Calu3 (cell line): ENCODE results near the gene ARMH3. TPM values are rescaled to one million over a fixed set of nuclear protein-coding genes. Genes with fewer than 3 reads are reported as not detected.

ENCODE experiments used
- BruUV-seq: library from RNA; stranded (reverse); fragments of 400-500 nt; replicated peaks from 2 replicates; lab custom pipeline; 2021; lab: Mats Ljungman, UMichigan
- CTCF ChIA-PET: fragments of 300-600 bp; sonication (Branson Sonifier 250); formaldehyde crosslinking; loops from one replicate; lab custom pipeline; 2022; ENCODE audit warnings: antibody characterized with exemption; lab: Charles Lee
- DNase-seq: peaks from one replicate; pipeline ENCODE4 v3.0.0; 2022
- H3K27ac Mint-ChIP-seq: one replicate; pipeline ENCODE4 v1.8.0; 2022; ENCODE audit warnings: mixed read lengths; ENCODE audit not compliant: unreplicated experiment
- H3K27me3 Mint-ChIP-seq: one replicate; pipeline ENCODE4 v1.8.0; 2022; ENCODE audit warnings: mixed read lengths; ENCODE audit not compliant: unreplicated experiment
- H3K36me3 Mint-ChIP-seq: one replicate; pipeline ENCODE4 v1.8.0; 2022; ENCODE audit warnings: mild to moderate bottlenecking, moderate library complexity, mixed read lengths; ENCODE audit not compliant: insufficient read depth, unreplicated experiment
- H3K4me1 Mint-ChIP-seq: one replicate; pipeline ENCODE4 v1.8.0; 2022; ENCODE audit warnings: mild to moderate bottlenecking, low read depth, mixed read lengths; ENCODE audit not compliant: unreplicated experiment
- H3K4me3 Mint-ChIP-seq: one replicate; pipeline ENCODE4 v1.8.0; 2022; ENCODE audit warnings: mild to moderate bottlenecking, low read depth, moderate library complexity, mixed read lengths; ENCODE audit not compliant: unreplicated experiment
- H3K9me3 Mint-ChIP-seq: one replicate; pipeline ENCODE4 v1.8.0; 2022; ENCODE audit warnings: low read depth, mixed read lengths; ENCODE audit not compliant: unreplicated experiment
- intact Hi-C: fragments of 100-400 bp; cut with micrococcal nuclease; formaldehyde crosslinking; loops from one replicate; pipeline ENCODE4 v1.10.0; 2022; ENCODE audit not compliant: unreplicated experiment
- total RNA-seq: library from RNA; stranded (reverse); gene quantifications from 2 replicates; pipeline ENCODE4 v1.2.3, GENCODE V29; 2022
- TF ChIP-seq, protein P1 (sequence below): fragments of 200-600 bp; IDR thresholded peaks from one replicate; pipeline ENCODE4 v1.8.0; 2022; ENCODE audit warnings: antibody characterized with exemption; ENCODE audit not compliant: unreplicated experiment

Gene ARMH3
- total RNA-seq, 1 experiment from 2014 or later = 14.1 TPM

DNA sequence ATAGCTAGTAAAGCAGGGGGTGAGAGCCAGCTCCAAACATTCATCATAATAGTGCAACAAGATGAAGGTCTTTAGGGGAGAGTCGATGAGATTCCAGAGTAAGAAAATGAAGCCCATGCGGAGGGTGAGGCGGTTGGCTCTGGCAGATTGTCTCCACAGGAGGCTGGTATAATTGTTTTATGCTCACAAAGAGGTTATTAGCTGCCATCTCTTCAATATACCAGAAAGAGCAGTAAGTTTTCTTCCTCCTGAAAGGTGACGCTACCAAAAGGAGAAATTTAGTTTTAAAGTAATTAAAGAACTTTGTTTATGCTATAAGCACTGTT, 153.2 kb downstream of the ARMH3 start:
- no peaks in the 10 kb centered on the region for H3K9me3 Mint-ChIP-seq
- intact Hi-C loops = no loop called here
- TF ChIP-seq, protein P1, sequence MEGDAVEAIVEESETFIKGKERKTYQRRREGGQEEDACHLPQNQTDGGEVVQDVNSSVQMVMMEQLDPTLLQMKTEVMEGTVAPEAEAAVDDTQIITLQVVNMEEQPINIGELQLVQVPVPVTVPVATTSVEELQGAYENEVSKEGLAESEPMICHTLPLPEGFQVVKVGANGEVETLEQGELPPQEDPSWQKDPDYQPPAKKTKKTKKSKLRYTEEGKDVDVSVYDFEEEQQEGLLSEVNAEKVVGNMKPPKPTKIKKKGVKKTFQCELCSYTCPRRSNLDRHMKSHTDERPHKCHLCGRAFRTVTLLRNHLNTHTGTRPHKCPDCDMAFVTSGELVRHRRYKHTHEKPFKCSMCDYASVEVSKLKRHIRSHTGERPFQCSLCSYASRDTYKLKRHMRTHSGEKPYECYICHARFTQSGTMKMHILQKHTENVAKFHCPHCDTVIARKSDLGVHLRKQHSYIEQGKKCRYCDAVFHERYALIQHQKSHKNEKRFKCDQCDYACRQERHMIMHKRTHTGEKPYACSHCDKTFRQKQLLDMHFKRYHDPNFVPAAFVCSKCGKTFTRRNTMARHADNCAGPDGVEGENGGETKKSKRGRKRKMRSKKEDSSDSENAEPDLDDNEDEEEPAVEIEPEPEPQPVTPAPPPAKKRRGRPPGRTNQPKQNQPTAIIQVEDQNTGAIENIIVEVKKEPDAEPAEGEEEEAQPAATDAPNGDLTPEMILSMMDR = no peak
- no peaks in the 10 kb centered on the region for H3K36me3 Mint-ChIP-seq
- BruUV-seq = no TSS peak
- no peaks in the 10 kb centered on the region for H3K4me1 Mint-ChIP-seq
- no peak overlapping the region for H3K27ac Mint-ChIP-seq
- H3K4me3 Mint-ChIP-seq = no peak overlapping the region
- no peak for DNase-seq
- H3K27me3 Mint-ChIP-seq = no peaks in the 10 kb centered on the region
- CTCF ChIA-PET = no interaction called here

DNA sequence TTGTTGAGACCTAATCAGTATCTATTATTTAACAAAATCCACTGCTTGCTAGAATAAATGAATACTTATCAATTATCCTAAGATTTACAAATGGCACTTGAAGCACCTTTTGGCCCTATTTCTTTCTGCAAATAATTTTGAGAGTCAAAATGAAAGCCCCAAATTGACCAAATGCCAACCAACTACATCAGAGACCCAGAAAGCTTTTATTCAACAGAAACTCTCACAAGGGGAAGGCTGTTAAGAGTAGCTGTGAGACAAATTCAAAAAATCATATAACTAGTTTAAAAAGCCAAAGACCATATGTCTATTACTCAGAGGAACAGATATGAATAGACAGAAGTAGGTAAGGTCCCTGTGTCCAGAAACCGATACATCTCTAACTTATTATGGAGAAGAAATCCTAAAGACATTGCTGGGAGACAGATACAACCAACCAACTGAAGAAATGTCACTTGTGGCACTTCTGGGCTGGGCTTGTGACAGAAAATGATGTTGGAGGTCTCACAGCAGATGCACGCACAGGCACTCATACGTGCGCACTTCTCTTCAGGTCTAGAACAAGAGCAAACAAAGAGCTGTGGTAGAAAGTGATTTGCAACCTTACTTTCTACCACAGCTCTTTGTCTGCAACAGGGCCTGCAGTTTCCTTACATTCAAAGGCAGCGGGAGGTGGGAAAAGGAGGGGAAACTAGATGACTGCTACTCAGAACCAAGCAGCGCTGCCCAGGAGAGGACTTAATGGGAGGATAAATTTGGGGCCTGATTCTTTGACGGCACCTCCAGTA, 153.7 kb downstream of the ARMH3 start:
- TF ChIP-seq, protein P1 = no peak
- Mint-ChIP-seq H3K27me3 (no peaks in the 10 kb centered on the region), H3K4me3 (no peak overlapping the region), H3K9me3 (no peaks in the 10 kb centered on the region), H3K36me3 (no peaks in the 10 kb centered on the region), H3K4me1 (no peaks in the 10 kb centered on the region), H3K27ac (no peak overlapping the region)
- BruUV-seq = no TSS peak
- no peak for DNase-seq
- intact Hi-C loops = no loop called here
- CTCF ChIA-PET = no interaction called here

DNA sequence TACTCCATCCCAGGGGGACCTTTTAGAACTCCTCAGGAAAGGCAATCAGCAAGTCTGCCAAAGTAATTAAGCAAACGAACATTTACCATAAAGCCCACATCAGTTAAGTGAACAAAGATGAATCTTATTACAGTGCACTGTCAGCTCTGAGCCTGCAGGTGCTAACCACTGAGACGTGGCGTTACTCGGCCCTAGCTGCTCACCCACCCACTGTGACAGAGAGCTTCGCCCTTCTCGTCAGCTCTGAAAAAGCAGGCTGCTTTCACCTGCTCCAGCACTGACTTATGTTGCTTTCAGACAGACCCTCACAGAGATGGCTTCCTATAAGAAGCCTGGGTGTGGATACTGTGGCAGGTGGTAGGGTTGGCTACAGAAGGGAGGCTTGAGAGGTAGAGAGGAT, 154.6 kb downstream of the ARMH3 start:
- CTCF ChIA-PET = no interaction called here
- DNase-seq = no peak
- no TSS peak for BruUV-seq
- Mint-ChIP-seq H3K27ac (no peak overlapping the region), H3K27me3 (no peaks in the 10 kb centered on the region), H3K4me3 (no peak overlapping the region), H3K9me3 (no peaks in the 10 kb centered on the region), H3K4me1 (no peaks in the 10 kb centered on the region), H3K36me3 (no peaks in the 10 kb centered on the region)
- intact Hi-C loops = no loop called here
- TF ChIP-seq, protein P1 = no peak

DNA sequence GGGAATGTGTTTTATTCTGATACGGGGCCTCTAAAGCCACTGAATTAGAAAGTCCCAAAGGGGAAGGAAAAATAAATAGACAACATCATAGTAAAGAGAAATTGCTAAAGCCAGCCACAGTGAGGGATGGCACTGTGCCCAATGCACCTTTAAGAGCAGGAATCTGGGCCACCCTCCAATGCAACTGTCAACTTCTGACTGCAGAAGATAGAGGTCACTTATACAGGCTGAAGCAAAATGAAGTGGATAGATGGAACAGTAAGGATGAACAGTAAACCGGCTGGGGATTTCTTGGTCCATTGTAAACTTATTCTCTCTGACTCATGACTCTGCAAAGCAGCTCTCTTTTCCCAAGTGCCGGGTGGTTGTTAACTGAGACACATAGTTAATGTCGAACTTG, 158.3 kb downstream of the ARMH3 start:
- Mint-ChIP-seq H3K9me3 (no peaks in the 10 kb centered on the region), H3K4me3 (no peak overlapping the region), H3K27me3 (no peaks in the 10 kb centered on the region), H3K36me3 (no peaks in the 10 kb centered on the region), H3K4me1 (peaks cover 9% of the 10 kb centered on the region), H3K27ac (no peak overlapping the region)
- TF ChIP-seq, protein P1 = no peak
- DNase-seq = no peak
- intact Hi-C loops = no loop called here
- BruUV-seq = no TSS peak
- CTCF ChIA-PET = interaction anchor here (0.7 to 1.5 kb wide), 2 partner anchors 97 to 113 kb away, joined by 3 to 7 read pairs; no protein-coding TSS in a partner anchor
